OCI-LY3 (cell line): ENCODE measurements around the gene NR2F6.

Source experiments
- EZH2phosphoT487 ChIP-seq: fragments of 200-600 bp; shearing (Covaris generic); IDR thresholded peaks from 2 replicates; pipeline ENCODE4 v1.6.1; 2018; ENCODE audit warnings: antibody characterized with exemption, mixed run types, low read depth
- TF ChIP-seq, protein P1 (sequence below): fragments of 200-600, 300-600 bp; sonication (generic); IDR thresholded peaks from 2 replicates; pipeline ENCODE4 v1.5.1; 2014; ENCODE audit warnings: antibody characterized with exemption, low read length, low read depth

GRCh38 chr19:17202713-17203112, 43.0 kb downstream of the NR2F6 start:
- TF ChIP-seq, protein P1, sequence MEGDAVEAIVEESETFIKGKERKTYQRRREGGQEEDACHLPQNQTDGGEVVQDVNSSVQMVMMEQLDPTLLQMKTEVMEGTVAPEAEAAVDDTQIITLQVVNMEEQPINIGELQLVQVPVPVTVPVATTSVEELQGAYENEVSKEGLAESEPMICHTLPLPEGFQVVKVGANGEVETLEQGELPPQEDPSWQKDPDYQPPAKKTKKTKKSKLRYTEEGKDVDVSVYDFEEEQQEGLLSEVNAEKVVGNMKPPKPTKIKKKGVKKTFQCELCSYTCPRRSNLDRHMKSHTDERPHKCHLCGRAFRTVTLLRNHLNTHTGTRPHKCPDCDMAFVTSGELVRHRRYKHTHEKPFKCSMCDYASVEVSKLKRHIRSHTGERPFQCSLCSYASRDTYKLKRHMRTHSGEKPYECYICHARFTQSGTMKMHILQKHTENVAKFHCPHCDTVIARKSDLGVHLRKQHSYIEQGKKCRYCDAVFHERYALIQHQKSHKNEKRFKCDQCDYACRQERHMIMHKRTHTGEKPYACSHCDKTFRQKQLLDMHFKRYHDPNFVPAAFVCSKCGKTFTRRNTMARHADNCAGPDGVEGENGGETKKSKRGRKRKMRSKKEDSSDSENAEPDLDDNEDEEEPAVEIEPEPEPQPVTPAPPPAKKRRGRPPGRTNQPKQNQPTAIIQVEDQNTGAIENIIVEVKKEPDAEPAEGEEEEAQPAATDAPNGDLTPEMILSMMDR, result no peak
- TF ChIP-seq EZH2phosphoT487, result no peak
